ENCODE results near the gene MYL2. TPM values are rescaled to one million over a fixed set of nuclear protein-coding genes. Genes with fewer than 3 reads are reported as not detected.

The MYL2 gene
- total and polyA plus RNA-seq, 2 experiments from 2014 or later, result not detected

GRCh38 chr12:110923192-110923591 lies 2.8 kb upstream of the MYL2 start:
- no peak overlapping the region for H3K27ac ChIP-seq (ENCODE audit: low read depth)
- ATAC-seq (no peak), DNase-seq (ENCODE audit: low spot score) (no peak)
- no peaks in the 10 kb centered on the region for H3K79me2 ChIP-seq (replicated peaks; ENCODE audit: insufficient read depth)
- Mint-ChIP-seq H3K4me1 (peaks cover 28% of the 10 kb centered on the region), H3K27ac (no peak overlapping the region), H3K4me3 (no peak overlapping the region), H3K27me3 (ENCODE audit: insufficient read depth, low read depth, poor library complexity) (peaks cover 12% of the 10 kb centered on the region), H3K9me3 (no peaks in the 10 kb centered on the region), H3K36me3 (ENCODE audit: low read depth) (no peaks in the 10 kb centered on the region)
- H4K20me1 ChIP-seq (replicated peaks; ENCODE audit: insufficient read depth), result no peaks in the 10 kb centered on the region
- TF ChIP-seq ETS1 (IDR thresholded peaks at IDR 0.05) (no peak), CREB1 (CRISPR knock-in tag; IDR thresholded peaks at IDR 0.05; ENCODE audit: low read depth) (no peak), POLR2AphosphoS5 (IDR thresholded peaks at IDR 0.05; ENCODE audit: low read depth) (no peak), ZNF331 (CRISPR knock-in tag; IDR thresholded peaks at IDR 0.05; ENCODE audit: low read depth) (no peak), STAT1 (IDR thresholded peaks at IDR 0.05; ENCODE audit: unreplicated experiment) (no peak), CTCF (conservative IDR thresholded peaks at IDR 0.05; ENCODE audit: low read depth in 2 of 2) (no peak), REST (IDR thresholded peaks at IDR 0.05; ENCODE audit: unreplicated experiment) (no peak), NANOG (IDR thresholded peaks at IDR 0.05; ENCODE audit: borderline replicate concordance) (no peak), EZH2 (IDR thresholded peaks at IDR 0.05; ENCODE audit: low read depth, unreplicated experiment) (no peak), JUNB (IDR thresholded peaks at IDR 0.05; ENCODE audit: unreplicated experiment) (no peak), ZNF462 (CRISPR knock-in tag; IDR thresholded peaks at IDR 0.05) (no peak), ZNF114 (CRISPR knock-in tag; IDR thresholded peaks at IDR 0.05) (no peak), EZH2phosphoT487 (IDR thresholded peaks at IDR 0.05; ENCODE audit: unreplicated experiment) (no peak)
- H3K4me2 ChIP-seq, result no peak overlapping the region
- H3K9me2 ChIP-seq (ENCODE audit: insufficient read depth), result no peaks in the 10 kb centered on the region
- no peaks in the 10 kb centered on the region for H3K27me3 ChIP-seq (ENCODE audit: insufficient read depth)
- H2AFZ ChIP-seq, result no peak overlapping the region
- no peak overlapping the region for H3K4me3 ChIP-seq
- peaks cover 11% of the 10 kb centered on the region for H3K4me1 ChIP-seq (ENCODE audit: insufficient read depth)
- H3F3A ChIP-seq (replicated peaks; ENCODE audit: low read depth), result no peaks in the 10 kb centered on the region
- H3K36me3 ChIP-seq (ENCODE audit: insufficient read depth), result no peaks in the 10 kb centered on the region
